PC-3 (cell line): ENCODE data around the gene RPL27A. TPM values are rescaled to one million over a fixed set of nuclear protein-coding genes. Genes with fewer than 3 reads are reported as not detected.

Source experiments
- ATAC-seq: fragments of 200-7000 bp; cut with Tn5 transposase; 2 replicates; pipeline ENCODE4 v1.9.1; 2020; ENCODE audit warnings: mild to moderate bottlenecking, moderate library complexity
- BruUV-seq: library from RNA; stranded (reverse); fragments of 400-500 nt; replicated peaks from 2 replicates; lab custom pipeline; 2021; lab: Mats Ljungman, UMichigan
- CTCF ChIA-PET: fragments of 300-600 bp; sonication (Branson Sonifier 250); formaldehyde crosslinking; loops from one replicate; lab custom pipeline; 2022; ENCODE audit warnings: antibody characterized with exemption; lab: Charles Lee
- POLR2A ChIA-PET: fragments of 300-600 bp; sonication (Branson Sonifier 250); formaldehyde crosslinking; loops from one replicate; lab custom pipeline; 2022; ENCODE audit warnings: antibody characterized with exemption; ENCODE audit not compliant: unreplicated experiment; lab: Charles Lee
- DNase-seq: peaks from one replicate; pipeline ENCODE4 v3.0.0-alpha.2; 2015
- H2AFZ ChIP-seq: fragments of 300-600 bp; sonication (generic); 2 replicates; pipeline ENCODE4 v1.6.0; 2016; ENCODE audit warnings: antibody characterized with exemption, low read length
- H3F3A ChIP-seq: fragments of 300-600 bp; sonication (generic); one replicate; pipeline ENCODE4 v1.6.0; 2017; ENCODE audit warnings: antibody characterized with exemption, low read length, control low read depth, mild to moderate bottlenecking; ENCODE audit not compliant: unreplicated experiment
- H3K27ac ChIP-seq: fragments of 300-600 bp; sonication (generic); 2 replicates; pipeline ENCODE4 v1.5.1; 2016; ENCODE audit warnings: mild to moderate bottlenecking, low read length
- H3K27me3 ChIP-seq: fragments of 300-600 bp; sonication (generic); 2 replicates; pipeline ENCODE4 v1.6.1; 2016; ENCODE audit warnings: low read length, mixed read lengths
- H3K36me3 ChIP-seq: fragments of 300-600 bp; sonication (generic); 2 replicates; pipeline ENCODE4 v1.6.1; 2016; ENCODE audit warnings: low read depth, mixed run types, low read length, mixed read lengths
- H3K4me1 ChIP-seq: fragments of 300-600 bp; sonication (generic); 2 replicates; pipeline ENCODE4 v1.5.1; 2016; ENCODE audit warnings: low read length; ENCODE audit not compliant: insufficient read depth
- H3K4me2 ChIP-seq: fragments of 300-600 bp; sonication (generic); 2 replicates; pipeline ENCODE4 v1.6.0; 2016; ENCODE audit warnings: low read length
- H3K4me3 ChIP-seq: fragments of 300-600 bp; sonication (generic); 2 replicates; pipeline ENCODE4 v1.5.1; 2016; ENCODE audit warnings: mild to moderate bottlenecking, low read length, mixed read lengths
- H3K79me2 ChIP-seq: fragments of 300-600 bp; sonication (generic); 2 replicates; pipeline ENCODE4 v1.6.1; 2017; ENCODE audit warnings: low read length, mixed read lengths
- H3K9ac ChIP-seq: fragments of 300-600 bp; sonication (generic); 2 replicates; pipeline ENCODE4 v1.6.0; 2016; ENCODE audit warnings: mild to moderate bottlenecking, low read length
- H3K9me2 ChIP-seq: fragments of 300-600 bp; sonication (generic); replicated peaks from 2 replicates; pipeline ENCODE4 v1.6.1; 2016; ENCODE audit warnings: mixed run types, low read length, mixed read lengths
- H3K9me3 ChIP-seq: fragments of 300-600 bp; sonication (generic); 2 replicates; pipeline ENCODE4 v1.6.1; 2016; ENCODE audit warnings: low read length, mixed read lengths
- H4K20me1 ChIP-seq: fragments of 300-600 bp; sonication (generic); 2 replicates; pipeline ENCODE4 v1.6.1; 2016; ENCODE audit warnings: low read length, mixed read lengths
- EZH2 ChIP-seq: fragments of 300-600 bp; sonication (generic); IDR thresholded peaks from one replicate; pipeline ENCODE4 v1.6.1; 2017; ENCODE audit warnings: antibody characterized with exemption, mild to moderate bottlenecking, low read length; ENCODE audit not compliant: unreplicated experiment
- EZH2phosphoT487 ChIP-seq: fragments of 300-600 bp; sonication (generic); IDR thresholded peaks from 2 replicates; pipeline ENCODE4 v1.6.1; 2018; ENCODE audit warnings: mild to moderate bottlenecking, antibody characterized with exemption, low read length, borderline replicate concordance
- intact Hi-C: fragments of 100-400 bp; cut with micrococcal nuclease; formaldehyde crosslinking; loops from 2 replicates; pipeline ENCODE4 v1.9.0; 2023
- total RNA-seq: library from RNA; depleted of rRNA; stranded (reverse); fragments of >200 nt; gene quantifications from 2 replicates; pipeline ENCODE4 v1.2.3, GENCODE V29; 2014
- TF ChIP-seq, protein P1 (sequence below): fragments of 300-600 bp; sonication (generic); conservative IDR thresholded peaks from 2 replicates; pipeline ENCODE4 v1.5.1; 2017; ENCODE audit warnings: antibody characterized with exemption, low read depth, mild to moderate bottlenecking, low read length

RPL27A gene
- total RNA-seq, 1 experiment from 2014 or later: 1,132 TPM

DNA sequence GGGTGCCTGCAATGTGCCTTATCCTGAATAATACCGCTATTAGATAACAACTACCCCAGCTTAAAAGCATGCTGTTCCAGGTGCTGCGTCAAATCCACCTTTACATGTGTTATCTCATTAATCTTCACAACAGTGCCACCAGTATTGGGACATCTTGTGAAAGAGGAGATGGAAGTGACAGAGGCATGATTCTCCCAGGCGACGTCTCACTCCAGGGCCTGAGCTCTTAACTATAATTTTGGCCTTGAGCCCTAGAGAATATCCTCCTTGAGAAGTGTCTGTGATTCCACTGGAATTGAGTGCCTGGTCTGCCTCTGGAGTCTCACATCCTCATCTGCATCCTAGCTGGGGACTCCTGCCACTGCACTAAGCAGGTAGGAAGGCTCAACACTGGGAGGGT is 43.8 kb downstream of the RPL27A start:
- no peaks in the 10 kb centered on the region for H3K36me3 ChIP-seq
- H3K79me2 ChIP-seq: no peaks in the 10 kb centered on the region
- no peak overlapping the region for H2AFZ ChIP-seq
- peaks cover 4% of the 10 kb centered on the region for H3F3A ChIP-seq
- no peak overlapping the region for H3K4me2 ChIP-seq
- ChIA-PET POLR2A (no interaction called here), CTCF (no interaction called here)
- no peaks in the 10 kb centered on the region for H3K9me2 ChIP-seq
- TF ChIP-seq EZH2phosphoT487 (no peak), EZH2 (no peak)
- TF ChIP-seq, protein P1, sequence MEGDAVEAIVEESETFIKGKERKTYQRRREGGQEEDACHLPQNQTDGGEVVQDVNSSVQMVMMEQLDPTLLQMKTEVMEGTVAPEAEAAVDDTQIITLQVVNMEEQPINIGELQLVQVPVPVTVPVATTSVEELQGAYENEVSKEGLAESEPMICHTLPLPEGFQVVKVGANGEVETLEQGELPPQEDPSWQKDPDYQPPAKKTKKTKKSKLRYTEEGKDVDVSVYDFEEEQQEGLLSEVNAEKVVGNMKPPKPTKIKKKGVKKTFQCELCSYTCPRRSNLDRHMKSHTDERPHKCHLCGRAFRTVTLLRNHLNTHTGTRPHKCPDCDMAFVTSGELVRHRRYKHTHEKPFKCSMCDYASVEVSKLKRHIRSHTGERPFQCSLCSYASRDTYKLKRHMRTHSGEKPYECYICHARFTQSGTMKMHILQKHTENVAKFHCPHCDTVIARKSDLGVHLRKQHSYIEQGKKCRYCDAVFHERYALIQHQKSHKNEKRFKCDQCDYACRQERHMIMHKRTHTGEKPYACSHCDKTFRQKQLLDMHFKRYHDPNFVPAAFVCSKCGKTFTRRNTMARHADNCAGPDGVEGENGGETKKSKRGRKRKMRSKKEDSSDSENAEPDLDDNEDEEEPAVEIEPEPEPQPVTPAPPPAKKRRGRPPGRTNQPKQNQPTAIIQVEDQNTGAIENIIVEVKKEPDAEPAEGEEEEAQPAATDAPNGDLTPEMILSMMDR: no peak
- no peak overlapping the region for H3K9ac ChIP-seq
- no peaks in the 10 kb centered on the region for H3K27me3 ChIP-seq
- H3K4me1 ChIP-seq: peaks cover 27% of the 10 kb centered on the region
- BruUV-seq: no TSS peak
- no peaks in the 10 kb centered on the region for H3K9me3 ChIP-seq
- H3K27ac ChIP-seq: no peak overlapping the region
- H4K20me1 ChIP-seq: no peaks in the 10 kb centered on the region
- intact Hi-C loops: no loop called here
- H3K4me3 ChIP-seq: no peak overlapping the region
- DNase-seq: no peak
- ATAC-seq: no peak

DNA sequence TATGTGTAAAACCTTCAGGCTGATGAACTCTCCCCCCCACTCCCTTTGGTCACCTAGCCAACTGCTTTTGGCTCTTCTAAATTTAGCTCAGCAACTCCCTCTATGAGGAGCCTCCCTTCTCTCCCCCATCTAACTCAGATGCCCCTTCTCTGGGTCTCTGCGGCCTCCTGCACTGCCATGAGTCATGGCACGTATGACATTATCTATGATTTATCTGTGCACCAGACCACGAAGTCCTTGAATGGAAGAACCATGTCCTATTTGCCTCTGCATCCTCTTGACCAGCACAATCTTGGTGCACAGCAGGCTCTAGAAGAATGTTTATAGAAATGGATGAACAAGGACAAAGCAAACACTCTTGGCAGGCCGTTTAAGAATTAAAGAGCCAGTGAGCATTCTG is 46.0 kb downstream of the RPL27A start:
- Histone ChIP-seq H3K4me3 (no peak overlapping the region), H3K9me2 (no peaks in the 10 kb centered on the region), H2AFZ (no peak overlapping the region), H3K27ac (no peak overlapping the region), H4K20me1 (no peaks in the 10 kb centered on the region), H3K27me3 (no peaks in the 10 kb centered on the region), H3K9me3 (no peaks in the 10 kb centered on the region), H3K9ac (no peak overlapping the region), H3K36me3 (no peaks in the 10 kb centered on the region), H3K4me2 (no peak overlapping the region), H3K4me1 (peaks cover 31% of the 10 kb centered on the region), H3K79me2 (no peaks in the 10 kb centered on the region), H3F3A (no peaks in the 10 kb centered on the region)
- CTCF ChIA-PET: no interaction called here
- intact Hi-C loops: no loop called here
- ATAC-seq (no peak), DNase-seq (peak; percentile 16)
- POLR2A ChIA-PET: no interaction called here
- no peak for TF ChIP-seq EZH2phosphoT487
- BruUV-seq: no TSS peak

DNA sequence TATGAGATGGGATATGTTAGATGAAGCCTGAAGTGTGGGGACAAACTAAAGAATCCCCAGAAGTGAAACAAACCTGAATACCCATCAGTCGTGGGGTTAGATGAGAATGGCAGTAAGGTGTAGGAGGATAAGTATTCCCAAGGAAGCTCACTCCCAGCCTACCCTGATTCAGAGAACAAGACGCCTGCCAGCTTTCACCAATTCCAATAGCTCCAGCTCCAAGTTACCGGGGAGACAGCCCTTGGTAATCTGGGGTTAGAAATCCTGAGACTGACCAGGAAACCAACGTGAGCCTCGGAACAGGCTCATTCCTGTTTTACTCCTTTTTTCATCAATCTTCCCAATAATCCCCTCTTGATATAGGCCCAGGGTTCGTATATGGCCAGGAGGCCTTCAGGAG is 46.5 kb downstream of the RPL27A start:
- no peaks in the 10 kb centered on the region for H4K20me1 ChIP-seq
- no peak overlapping the region for H2AFZ ChIP-seq
- H3K79me2 ChIP-seq: no peaks in the 10 kb centered on the region
- ChIA-PET CTCF (no interaction called here), POLR2A (no interaction called here)
- no peaks in the 10 kb centered on the region for H3K27me3 ChIP-seq
- H3K9ac ChIP-seq: no peak overlapping the region
- H3K9me3 ChIP-seq: no peaks in the 10 kb centered on the region
- no peak for ATAC-seq
- BruUV-seq: no TSS peak
- DNase-seq: no peak
- H3K9me2 ChIP-seq: no peaks in the 10 kb centered on the region
- intact Hi-C loops: no loop called here
- H3K36me3 ChIP-seq: no peaks in the 10 kb centered on the region
- H3K4me2 ChIP-seq: no peak overlapping the region
- peaks cover 35% of the 10 kb centered on the region for H3K4me1 ChIP-seq
- H3K27ac ChIP-seq: no peak overlapping the region
- no peak overlapping the region for H3K4me3 ChIP-seq
- H3F3A ChIP-seq: no peaks in the 10 kb centered on the region
- TF ChIP-seq EZH2 (no peak), EZH2phosphoT487 (no peak)
- TF ChIP-seq, protein P1: no peak
